Activated B cell treated with CpG ODN at 0.5 μM for 24 hours (primary cell): ENCODE measurements around the gene SCAMP4. TPM values are rescaled to one million over a fixed set of nuclear protein-coding genes. Genes with fewer than 3 reads are reported as not detected.

Experiments used
- ATAC-seq: fragments of 200-7000 bp; cut with Tn5 transposase; one replicate; pipeline ENCODE4 v1.10.0; 2021; ENCODE audit warnings: low read depth, mild to moderate bottlenecking, moderate library complexity
- CTCF ChIA-PET: fragments of 350-600 bp; sonication (Branson Sonifier 250); formaldehyde crosslinking; loops from one replicate; lab custom pipeline; 2021; ENCODE audit warnings: antibody characterized with exemption; lab: Charles Lee
- POLR2A ChIA-PET: fragments of 350-600 bp; sonication (Branson Sonifier 250); formaldehyde crosslinking; loops from one replicate; lab custom pipeline; 2021; ENCODE audit warnings: antibody characterized with exemption; lab: Charles Lee
- DNase-seq: peaks from one replicate; pipeline ENCODE4 v3.0.0; 2022
- H3K27ac Mint-ChIP-seq: one replicate; pipeline ENCODE4 v1.8.0; 2020; ENCODE audit warnings: mixed read lengths
- H3K27me3 Mint-ChIP-seq: one replicate; pipeline ENCODE4 v1.8.0; 2021; ENCODE audit warnings: mixed read lengths
- H3K36me3 Mint-ChIP-seq: one replicate; pipeline ENCODE4 v1.8.0; 2021; ENCODE audit warnings: low read depth, mixed read lengths
- H3K4me1 Mint-ChIP-seq: one replicate; pipeline ENCODE4 v1.8.0; 2021; ENCODE audit warnings: mixed read lengths
- H3K4me3 Mint-ChIP-seq: one replicate; pipeline ENCODE4 v1.8.0; 2020; ENCODE audit warnings: mild to moderate bottlenecking, mixed read lengths
- H3K9me3 Mint-ChIP-seq: one replicate; pipeline ENCODE4 v1.8.0; 2020; ENCODE audit warnings: mixed read lengths
- CTCF ChIP-seq: fragments of 200-600 bp; IDR thresholded peaks from one replicate; pipeline ENCODE4 v1.8.0; 2022; ENCODE audit warnings: antibody characterized with exemption, mild to moderate bottlenecking
- intact Hi-C: fragments of 100-400 bp; cut with micrococcal nuclease; formaldehyde crosslinking; loops from one replicate; pipeline ENCODE4 v1.15.1; 2024
- total RNA-seq: library from RNA; stranded (reverse); gene quantifications from 2 replicates; pipeline ENCODE4 v1.2.3, GENCODE V29; 2022

Gene SCAMP4
- total RNA-seq, 1 donor from 2014 or later, result 59.7 TPM

GRCh38 chr19:1857648-1858326, 47.4 kb upstream of the SCAMP4 start:
- peak overlapping the region; percentile 68 for H3K27ac Mint-ChIP-seq
- DNase-seq (no peak), ATAC-seq (no peak)
- peak overlapping the region; percentile 24 for H3K4me3 Mint-ChIP-seq
- CTCF ChIA-PET, result interaction anchor here (1.3 kb wide), 2 partner anchors 31 to 46 kb away, joined by 3 read pairs; no protein-coding TSS in a partner anchor
- H3K9me3 Mint-ChIP-seq, result no peaks in the 10 kb centered on the region
- H3K4me1 Mint-ChIP-seq, result peaks cover 77% of the 10 kb centered on the region
- no peaks in the 10 kb centered on the region for H3K27me3 Mint-ChIP-seq
- TF ChIP-seq CTCF, result no peak
- peaks cover 2% of the 10 kb centered on the region for H3K36me3 Mint-ChIP-seq
- intact Hi-C loops, result loop anchor here (10.0 kb wide), 1 partner anchor 757 kb away; no protein-coding TSS in a partner anchor
- POLR2A ChIA-PET, result interaction anchor here (0.6 to 3.1 kb wide), 13 partner anchors 9 to 209 kb away, joined by 3 to 15 read pairs (median 4); partner anchors contain the start of genes MKNK2 and REXO1

GRCh38 chr19:1858412-1859081, 46.7 kb upstream of the SCAMP4 start:
- TF ChIP-seq CTCF, result no peak
- ATAC-seq, result no peak
- H3K27ac Mint-ChIP-seq, result peak overlapping the region; percentile 63
- H3K27me3 Mint-ChIP-seq, result no peaks in the 10 kb centered on the region
- intact Hi-C loops, result loop anchor here (10.0 kb wide), 1 partner anchor 756 kb away; no protein-coding TSS in a partner anchor
- H3K4me1 Mint-ChIP-seq, result peaks cover 70% of the 10 kb centered on the region
- CTCF ChIA-PET, result interaction anchor here (1.3 kb wide), 1 partner anchor 45 kb away, joined by 3 read pairs; no protein-coding TSS in a partner anchor
- no peaks in the 10 kb centered on the region for H3K9me3 Mint-ChIP-seq
- no peaks in the 10 kb centered on the region for H3K36me3 Mint-ChIP-seq
- peak overlapping the region; percentile 24 for H3K4me3 Mint-ChIP-seq
- POLR2A ChIA-PET, result interaction anchor here (0.7 to 3.1 kb wide), 8 partner anchors 10 to 794 kb away, joined by 3 to 15 read pairs (median 4); partner anchors contain the start of genes MKNK2 and REXO1
- DNase-seq, result no peak

DNA sequence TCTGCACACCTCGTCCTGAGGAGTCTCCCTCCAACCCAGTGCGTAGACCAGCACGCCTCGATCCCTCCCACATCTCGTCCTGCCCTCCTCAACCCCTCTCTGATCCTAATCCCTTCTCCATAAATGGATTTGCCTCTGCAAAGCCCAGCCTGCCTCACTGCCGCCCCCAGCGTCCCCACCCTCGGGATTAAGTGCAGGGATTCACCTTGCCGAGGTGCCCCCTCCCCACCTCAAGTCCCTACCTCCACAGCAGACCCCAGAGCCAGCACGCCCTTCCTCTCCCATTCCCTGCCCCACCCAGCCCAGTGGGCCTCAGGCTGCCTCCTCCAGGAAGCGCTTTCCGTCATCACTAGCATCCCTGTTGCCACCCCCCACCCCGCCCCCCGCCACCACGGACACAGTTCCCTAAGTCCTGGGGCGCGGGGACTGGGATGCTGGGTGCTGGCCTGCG, 45.8 kb upstream of the SCAMP4 start:
- peak overlapping the region; percentile 60 for H3K27ac Mint-ChIP-seq
- no peak for ATAC-seq

GRCh38 chr19:1860042-1860775, 45.0 kb upstream of the SCAMP4 start:
- H3K9me3 Mint-ChIP-seq, result no peaks in the 10 kb centered on the region
- ATAC-seq (no peak), DNase-seq (no peak)
- intact Hi-C loops, result loop anchor here (5.0 kb wide), 2 partner anchors 192 to 227 kb away; partner anchors contain the start of gene MKNK2
- H3K4me3 Mint-ChIP-seq, result no peak overlapping the region
- peaks cover 60% of the 10 kb centered on the region for H3K4me1 Mint-ChIP-seq
- CTCF ChIA-PET, result no interaction called here
- H3K36me3 Mint-ChIP-seq, result no peaks in the 10 kb centered on the region
- peak overlapping the region; percentile 59 for H3K27ac Mint-ChIP-seq
- no peaks in the 10 kb centered on the region for H3K27me3 Mint-ChIP-seq
- POLR2A ChIA-PET, result interaction anchor here (0.6 to 0.7 kb wide), 2 partner anchors 16 to 225 kb away, joined by 7 to 12 read pairs; no protein-coding TSS in a partner anchor
- TF ChIP-seq CTCF, result no peak

More for the DNA sequence above, 45.8 kb upstream of the SCAMP4 start:
- Mint-ChIP-seq H3K27me3 (no peaks in the 10 kb centered on the region), H3K4me1 (peaks cover 69% of the 10 kb centered on the region), H3K9me3 (no peaks in the 10 kb centered on the region), H3K36me3 (no peaks in the 10 kb centered on the region), H3K4me3 (peak overlapping the region; percentile 53)
- TF ChIP-seq CTCF, result no peak
- intact Hi-C loops, result loop anchor here (10.0 kb wide), 1 partner anchor 755 kb away; no protein-coding TSS in a partner anchor
- no peak for DNase-seq
- POLR2A ChIA-PET, result interaction anchor here (0.6 to 1.7 kb wide), 2 partner anchors 192 to 226 kb away, joined by 5 to 7 read pairs; partner anchors contain the start of gene MKNK2
- CTCF ChIA-PET, result no interaction called here
